GM23338 (cell line): Measurements from ENCODE around the gene ARL5A. TPM values are rescaled to one million over a fixed set of nuclear protein-coding genes. Genes with fewer than 3 reads are reported as not detected.

Experiments used
- ATAC-seq: fragments of 200-7000 bp; cut with Tn5 transposase; 3 replicates; pipeline ENCODE4 v1.9.1; 2020
- DNase-seq: peaks from one replicate; pipeline ENCODE4 v3.0.0-alpha.2; 2015; ENCODE audit warnings: low spot score
- H2AFZ ChIP-seq: fragments of 200-600 bp; sonication (generic); 2 replicates; pipeline ENCODE4 v1.8.0; 2016; ENCODE audit warnings: antibody characterized with exemption, mild to moderate bottlenecking, moderate library complexity
- H3F3A ChIP-seq: fragments of 200-600 bp; sonication (generic); replicated peaks from 2 replicates; pipeline ENCODE4 v1.8.0; 2017; ENCODE audit warnings: antibody characterized with exemption, mixed run types, low read depth
- H3K27ac ChIP-seq: fragments of 200-600 bp; sonication (generic); 2 replicates; pipeline ENCODE4 v1.6.1; 2016; ENCODE audit warnings: low read depth
- H3K27me3 ChIP-seq: fragments of 200-600 bp; sonication (generic); 2 replicates; pipeline ENCODE4 v1.8.0; 2016; ENCODE audit warnings: mild to moderate bottlenecking, mixed run types, moderate library complexity; ENCODE audit not compliant: insufficient read depth
- H3K36me3 ChIP-seq: fragments of 200-600 bp; sonication (generic); 2 replicates; pipeline ENCODE4 v1.8.0; 2016; ENCODE audit warnings: mild to moderate bottlenecking; ENCODE audit not compliant: insufficient read depth
- H3K4me1 ChIP-seq: fragments of 200-600 bp; sonication (generic); 2 replicates; pipeline ENCODE4 v1.8.0; 2016; ENCODE audit warnings: mild to moderate bottlenecking, moderate library complexity; ENCODE audit not compliant: insufficient read depth
- H3K4me2 ChIP-seq: fragments of 200-600 bp; sonication (generic); 2 replicates; pipeline ENCODE4 v1.7.1; 2017; ENCODE audit warnings: mixed run types
- H3K4me3 ChIP-seq: fragments of 200-600 bp; sonication (generic); 2 replicates; pipeline ENCODE4 v1.6.1; 2016; ENCODE audit warnings: mixed run types
- H3K79me2 ChIP-seq: fragments of 200-600 bp; sonication (generic); replicated peaks from 2 replicates; pipeline ENCODE4 v1.8.0; 2017; ENCODE audit warnings: mild to moderate bottlenecking; ENCODE audit not compliant: insufficient read depth
- H3K9me2 ChIP-seq: fragments of 200-600 bp; sonication (generic); 2 replicates; pipeline ENCODE4 v1.8.0; 2017; ENCODE audit not compliant: insufficient read depth
- H4K20me1 ChIP-seq: fragments of 200-600 bp; sonication (generic); replicated peaks from 2 replicates; pipeline ENCODE4 v1.8.0; 2017; ENCODE audit warnings: mild to moderate bottlenecking; ENCODE audit not compliant: insufficient read depth
- H3K27ac Mint-ChIP-seq: 2 replicates; pipeline ENCODE4 v1.8.0; 2020; ENCODE audit warnings: inconsistent platforms, mild to moderate bottlenecking, moderate library complexity, mixed read lengths
- H3K27me3 Mint-ChIP-seq: 3 replicates; pipeline ENCODE4 v1.8.0; 2022; ENCODE audit warnings: low read depth, mild to moderate bottlenecking, moderate library complexity, mixed read lengths, inconsistent platforms; ENCODE audit not compliant: insufficient read depth, poor library complexity
- H3K36me3 Mint-ChIP-seq: 3 replicates; pipeline ENCODE4 v1.8.0; 2021; ENCODE audit warnings: low read depth, mild to moderate bottlenecking, inconsistent platforms, moderate library complexity, mixed read lengths
- H3K4me1 Mint-ChIP-seq: 3 replicates; pipeline ENCODE4 v1.8.0; 2020; ENCODE audit warnings: mild to moderate bottlenecking, inconsistent platforms, mixed read lengths
- H3K4me3 Mint-ChIP-seq: 3 replicates; pipeline ENCODE4 v1.8.0; 2021; ENCODE audit warnings: moderate library complexity, mild to moderate bottlenecking, inconsistent platforms, mixed read lengths
- H3K9me3 Mint-ChIP-seq: 3 replicates; pipeline ENCODE4 v1.8.0; 2020; ENCODE audit warnings: moderate library complexity, mild to moderate bottlenecking, inconsistent platforms, mixed read lengths
- CREB1 ChIP-seq: fragments of 250-450 bp; sonication (Bioruptor Pico); IDR thresholded peaks from 2 replicates; pipeline ENCODE4 v1.5.0; 2020; ENCODE audit warnings: low read depth, mild to moderate bottlenecking, moderate library complexity
- CTCF ChIP-seq, 2 experiments: fragments of 200-600 bp in 1 of 2; sonication (generic) in 1 of 2; conservative IDR thresholded peaks; 2 replicates each; pipeline versions ENCODE4 v1.5.1 to v1.6.1; 2016 to 2017; ENCODE audit warnings: antibody characterized with exemption in 2 of 2, low read depth in 2 of 2, mild to moderate bottlenecking in 2 of 2, moderate library complexity in 1 of 2
- ETS1 ChIP-seq: IDR thresholded peaks from 2 replicates; pipeline ENCODE4 v1.6.1; 2016; ENCODE audit warnings: antibody characterized with exemption
- EZH2 ChIP-seq: fragments of 200-600 bp; sonication (generic); IDR thresholded peaks from one replicate; pipeline ENCODE4 v1.8.0; 2017; ENCODE audit warnings: antibody characterized with exemption, mild to moderate bottlenecking, low read depth; ENCODE audit not compliant: unreplicated experiment
- EZH2phosphoT487 ChIP-seq: fragments of 200-600 bp; sonication (generic); IDR thresholded peaks from one replicate; pipeline ENCODE4 v1.8.1; 2018; ENCODE audit warnings: antibody characterized with exemption; ENCODE audit not compliant: unreplicated experiment
- JUNB ChIP-seq: IDR thresholded peaks from one replicate; pipeline ENCODE4 v1.6.1; 2016; ENCODE audit warnings: antibody characterized with exemption; ENCODE audit not compliant: unreplicated experiment
- NANOG ChIP-seq: IDR thresholded peaks from 2 replicates; pipeline ENCODE4 v1.6.1; 2016; ENCODE audit warnings: antibody characterized with exemption, borderline replicate concordance
- REST ChIP-seq: IDR thresholded peaks from one replicate; pipeline ENCODE4 v1.6.1; 2018; ENCODE audit warnings: antibody characterized with exemption; ENCODE audit not compliant: unreplicated experiment
- STAT1 ChIP-seq: IDR thresholded peaks from one replicate; pipeline ENCODE4 v1.6.1; 2016; ENCODE audit warnings: antibody characterized with exemption; ENCODE audit not compliant: unreplicated experiment
- ZNF114 ChIP-seq: fragments of 250-450 bp; sonication (Bioruptor Pico); IDR thresholded peaks from 2 replicates; pipeline ENCODE4 v1.5.0; 2020; ENCODE audit warnings: mild to moderate bottlenecking, moderate library complexity
- ZNF462 ChIP-seq: fragments of 250-450 bp; sonication (Bioruptor Pico); IDR thresholded peaks from 2 replicates; pipeline ENCODE4 v1.5.0; 2020; ENCODE audit warnings: mild to moderate bottlenecking, moderate library complexity
- polyA plus RNA-seq: library from polyadenylated mRNA; unstranded; fragments of >200 nt; fragmentation: Nextera tagmentation; extraction: Ambion mirVana; gene quantifications from 2 replicates; pipeline ENCODE4 v1.2.1, GENCODE V29; 2016
- total RNA-seq: library from RNA; depleted of rRNA; stranded (reverse); fragments of >200 nt; shearing (Covaris generic); gene quantifications from 2 replicates; pipeline ENCODE4 v1.2.3, GENCODE V29; 2014

ARL5A gene
- total and polyA plus RNA-seq, 2 experiments from 2014 or later: 26.8 to 104 TPM

GRCh38 chr2:151781642-151782041, 46.6 kb downstream of the ARL5A start:
- Histone ChIP-seq H3K4me2 (no peak overlapping the region), H3K4me1 (peaks cover 6% of the 10 kb centered on the region; the same call in 1 of the 2 replicates), H3K4me3 (no peak overlapping the region), H3F3A (no peaks in the 10 kb centered on the region), H3K27me3 (no peaks in the 10 kb centered on the region), H3K9me2 (no peaks in the 10 kb centered on the region), H4K20me1 (no peaks in the 10 kb centered on the region), H3K27ac (no peak overlapping the region), H3K79me2 (no peaks in the 10 kb centered on the region), H3K36me3 (peaks cover 4% of the 10 kb centered on the region; the same call in 1 of the 2 replicates), H2AFZ (no peak overlapping the region)
- ATAC-seq (no peak), DNase-seq (no peak)
- H3K4me1 Mint-ChIP-seq: peaks cover 8% of the 10 kb centered on the region; the same call in 2 of the 3 replicates
- peaks cover 7% of the 10 kb centered on the region; the same call in 1 of the 3 replicates for H3K9me3 Mint-ChIP-seq
- H3K27ac Mint-ChIP-seq: no peak overlapping the region; the same call in 1 of the 2 replicates
- H3K27me3 Mint-ChIP-seq: no peaks in the 10 kb centered on the region
- peaks cover 28% of the 10 kb centered on the region for H3K36me3 Mint-ChIP-seq
- no peak overlapping the region for H3K4me3 Mint-ChIP-seq
- TF ChIP-seq EZH2 (no peak), EZH2phosphoT487 (no peak), REST (no peak), ZNF114 (no peak), CREB1 (CRISPR knock-in tag) (no peak), CTCF (conservative IDR thresholded peaks at IDR 0.05; ENCODE audit: low read depth in 2 of 2) (no peak), NANOG (no peak), ZNF462 (CRISPR knock-in tag) (no peak), STAT1 (no peak), ETS1 (no peak), JUNB (no peak)
